SU-DHL-6 (cell line): ENCODE data around the gene PLXNA2.

Experiments used
- H2AFZ ChIP-seq: fragments of 200-600 bp; sonication (generic); 2 replicates; pipeline ENCODE4 v1.6.1; 2014; ENCODE audit warnings: low read depth, mild to moderate bottlenecking, moderate library complexity, mixed read lengths, antibody characterized with exemption, low read length; ENCODE audit not compliant: severe bottlenecking
- H3F3A ChIP-seq: fragments of 200-600 bp; shearing (Covaris generic); 2 replicates; pipeline ENCODE4 v1.6.0; 2016; ENCODE audit warnings: antibody characterized with exemption, mild to moderate bottlenecking; ENCODE audit not compliant: insufficient read depth
- H3K27ac ChIP-seq: fragments of 200-600 bp; sonication (generic); 2 replicates; pipeline ENCODE4 v1.5.1; 2016; ENCODE audit warnings: low read depth, mild to moderate bottlenecking, low read length, moderate library complexity, mixed read lengths
- H3K27me3 ChIP-seq: fragments of 200-600 bp; sonication (generic), shearing (Covaris generic); 2 replicates; pipeline ENCODE4 v1.6.0; 2014; ENCODE audit warnings: mild to moderate bottlenecking, low read length
- H3K36me3 ChIP-seq: fragments of 200-600 bp; sonication (generic); 2 replicates; pipeline ENCODE4 v1.6.1; 2014; ENCODE audit warnings: mild to moderate bottlenecking, low read length, mixed read lengths
- H3K4me2 ChIP-seq: fragments of 300-600, 200-600 bp; shearing (Covaris generic), sonication (generic); 2 replicates; pipeline ENCODE4 v1.6.0; 2014; ENCODE audit warnings: low read length, low read depth, mild to moderate bottlenecking; ENCODE audit not compliant: poor library complexity, severe bottlenecking
- H3K4me3 ChIP-seq: fragments of 200-600 bp; sonication (generic); 2 replicates; pipeline ENCODE4 v1.5.1; 2014; ENCODE audit warnings: antibody characterized with exemption, low read length, mild to moderate bottlenecking, mixed read lengths; ENCODE audit not compliant: insufficient read depth, poor library complexity, severe bottlenecking
- H3K79me2 ChIP-seq: fragments of 200-600 bp; sonication (generic); 2 replicates; pipeline ENCODE4 v1.6.1; 2014; ENCODE audit warnings: mild to moderate bottlenecking, low read length, moderate library complexity; ENCODE audit not compliant: insufficient read depth
- H3K9ac ChIP-seq: fragments of 200-600 bp; sonication (generic); 2 replicates; pipeline ENCODE4 v1.7.0; 2014; ENCODE audit warnings: mild to moderate bottlenecking, low read length
- H3K9me2 ChIP-seq: fragments of 200-600 bp; sonication (generic); replicated peaks from 2 replicates; pipeline ENCODE4 v1.6.1; 2014; ENCODE audit warnings: low read length; ENCODE audit not compliant: insufficient read depth
- H3K9me3 ChIP-seq: fragments of 200-600 bp; sonication (generic); 2 replicates; pipeline ENCODE4 v1.6.1; 2014; ENCODE audit warnings: low read length, mixed read lengths; ENCODE audit not compliant: insufficient read depth
- H4K20me1 ChIP-seq: fragments of 200-600 bp; sonication (generic); 2 replicates; pipeline ENCODE4 v1.6.1; 2014; ENCODE audit warnings: low read depth, mild to moderate bottlenecking, antibody characterized with exemption, low read length, moderate library complexity, mixed read lengths
- CTCF ChIP-seq: fragments of 200-600 bp; sonication (generic); IDR thresholded peaks from one replicate; pipeline ENCODE4 v1.5.1; 2017; ENCODE audit warnings: antibody characterized with exemption, mild to moderate bottlenecking, low read length, moderate library complexity; ENCODE audit not compliant: insufficient read depth, poor library complexity, severe bottlenecking
- EZH2phosphoT487 ChIP-seq: fragments of 200-600 bp; sonication (generic), shearing (Covaris generic); conservative IDR thresholded peaks from 2 replicates; pipeline ENCODE4 v1.6.1; 2018; ENCODE audit warnings: mild to moderate bottlenecking, antibody characterized with exemption, low read length, moderate library complexity, mixed read lengths

PLXNA2 gene

GRCh38 chr1:207995576-207995975 is 248.6 kb downstream of the PLXNA2 start:
- Histone ChIP-seq H2AFZ (no peak overlapping the region), H3K9me2 (no peaks in the 10 kb centered on the region), H3K9ac (no peak overlapping the region), H4K20me1 (no peaks in the 10 kb centered on the region), H3K27me3 (no peaks in the 10 kb centered on the region), H3K4me3 (no peak overlapping the region), H3K79me2 (no peaks in the 10 kb centered on the region), H3K9me3 (no peaks in the 10 kb centered on the region), H3K27ac (no peak overlapping the region), H3K36me3 (no peaks in the 10 kb centered on the region), H3K4me2 (no peak overlapping the region), H3F3A (no peaks in the 10 kb centered on the region)
- TF ChIP-seq CTCF: no peak
- TF ChIP-seq EZH2phosphoT487: no peak

- no peak overlapping the region for H2AFZ ChIP-seq
- H3K9me2 ChIP-seq: no peaks in the 10 kb centered on the region
- H3K79me2 ChIP-seq: no peaks in the 10 kb centered on the region
- H3K9ac ChIP-seq: no peak overlapping the region
- no peak for TF ChIP-seq EZH2phosphoT487
- peak; percentile 23 for TF ChIP-seq CTCF
- H3K4me2 ChIP-seq: no peak overlapping the region
- H3K27me3 ChIP-seq: no peaks in the 10 kb centered on the region
- no peaks in the 10 kb centered on the region for H3F3A ChIP-seq
- H3K4me3 ChIP-seq: no peak overlapping the region
- H3K27ac ChIP-seq: no peak overlapping the region
- no peaks in the 10 kb centered on the region for H3K36me3 ChIP-seq
- no peaks in the 10 kb centered on the region for H4K20me1 ChIP-seq
- H3K9me3 ChIP-seq: no peaks in the 10 kb centered on the region
Measured at GRCh38 chr1:207993477-207994445, 250.4 kb downstream of the PLXNA2 start.

GRCh38 chr1:207992677-207993236 is 251.4 kb downstream of the PLXNA2 start:
- TF ChIP-seq EZH2phosphoT487: no peak
- TF ChIP-seq CTCF: no peak
- Histone ChIP-seq H3K4me2 (no peak overlapping the region), H3K9me2 (no peaks in the 10 kb centered on the region), H4K20me1 (no peaks in the 10 kb centered on the region), H3F3A (no peaks in the 10 kb centered on the region), H3K9me3 (no peaks in the 10 kb centered on the region), H3K79me2 (no peaks in the 10 kb centered on the region), H3K27ac (no peak overlapping the region), H3K36me3 (no peaks in the 10 kb centered on the region), H3K4me3 (no peak overlapping the region), H3K27me3 (no peaks in the 10 kb centered on the region), H2AFZ (no peak overlapping the region), H3K9ac (no peak overlapping the region)
